ENCODE results near the gene FAM149B1. TPM values are rescaled to one million over a fixed set of nuclear protein-coding genes. Genes with fewer than 3 reads are reported as not detected.

Gene FAM149B1
- total and polyA plus RNA-seq, 2 of the 13 experiments (the other 11 are each of a cell fraction or from before 2014, with no cell fraction given), result 9.3 to 16.8 TPM

- TF ChIP-seq TRAFD1 (CRISPR knock-in tag; IDR thresholded peaks at IDR 0.05; ENCODE audit: borderline replicate concordance) (peak; percentile 47; the same call in 1 of the 2 replicates), ZBTB3 (CRISPR knock-in tag; IDR thresholded peaks at IDR 0.05; ENCODE audit: borderline replicate concordance, low read depth) (peak; percentile 77; the same call in 1 of the 2 replicates), TBX3 (IDR thresholded peaks at IDR 0.05; ENCODE audit: borderline replicate concordance) (no peak), MIER2 (CRISPR knock-in tag; IDR thresholded peaks at IDR 0.05) (no peak), DMTF1 (CRISPR knock-in tag; IDR thresholded peaks at IDR 0.05) (no peak), ZFP36L2 (CRISPR knock-in tag; IDR thresholded peaks at IDR 0.05) (0 out of 2 replicates have a peak, but pooled peaks have one; percentile 16), ZNF30 (CRISPR knock-in tag; IDR thresholded peaks at IDR 0.05) (0 out of 2 replicates have a peak, but pooled peaks have one; percentile 26), POLR2AphosphoS2 (IDR thresholded peaks at IDR 0.05; ENCODE audit: low read depth, low read length) (no peak), RFX5 (IDR thresholded peaks at IDR 0.05; ENCODE audit: low read depth, low read length) (peak; percentile 40; the same call in 1 of the 2 replicates), EEA1 (CRISPR knock-in tag; IDR thresholded peaks at IDR 0.05; ENCODE audit: borderline replicate concordance) (0 out of 2 replicates have a peak, but pooled peaks have one; percentile 12), ZNF362 (CRISPR knock-in tag; IDR thresholded peaks at IDR 0.05; ENCODE audit: borderline replicate concordance) (0 out of 2 replicates have a peak, but pooled peaks have one; percentile 22), TGIF2 (CRISPR knock-in tag; IDR thresholded peaks at IDR 0.05) (peak; percentile 56; the same call in 1 of the 2 replicates), RFXAP (CRISPR knock-in tag; IDR thresholded peaks at IDR 0.05; ENCODE audit: borderline replicate concordance) (peak; percentile 9; the same call in 1 of the 2 replicates), KLF12 (CRISPR knock-in tag; IDR thresholded peaks at IDR 0.05; ENCODE audit: borderline replicate concordance) (peak; percentile 33; the same call in 1 of the 2 replicates), ZZZ3 (CRISPR knock-in tag; IDR thresholded peaks at IDR 0.05; ENCODE audit: borderline replicate concordance) (no peak), POLR2A (IDR thresholded peaks at IDR 0.05; ENCODE audit: insufficient read depth in 1 of 2, low read depth in 2 of 2, low read length in 2 of 2) (peak; percentile 51 to 89; a peak in 3 of 4 replicates), SSRP1 (CRISPR knock-in tag; IDR thresholded peaks at IDR 0.05) (no peak), CEBPG (CRISPR knock-in tag; IDR thresholded peaks at IDR 0.05) (peak; percentile 59; the same call in 1 of the 2 replicates), ZNF18 (CRISPR knock-in tag; IDR thresholded peaks at IDR 0.05; ENCODE audit: insufficient replicate concordance) (peak; percentile 19), THAP8 (CRISPR knock-in tag; IDR thresholded peaks at IDR 0.05; ENCODE audit: borderline replicate concordance) (no peak), ZNF414 (CRISPR knock-in tag; IDR thresholded peaks at IDR 0.05) (peak; percentile 7; the same call in 1 of the 2 replicates)
Measured at GRCh38 chr10:73251683-73252444, 83.9 kb downstream of the FAM149B1 start (continued).

Measured in HepG2 (cell line).